G401 (cell line): ENCODE measurements around the gene CDH23. TPM values are rescaled to one million over a fixed set of nuclear protein-coding genes. Genes with fewer than 3 reads are reported as not detected.

Source experiments
- DNase-seq: peaks from one replicate; pipeline ENCODE4 v3.0.0-alpha.2; 2015; ENCODE audit warnings: low spot score
- in situ Hi-C: cut with HindIII; loops from 2 replicates; pipeline ENCODE4 v1.10.0; 2016; ENCODE audit warnings: low sequenced_read_pairs, mixed read lengths
- total RNA-seq: library from RNA; depleted of rRNA; stranded (reverse); fragments of >200 nt; shearing (Covaris generic); gene quantifications from 2 replicates; pipeline ENCODE4 v1.2.3, GENCODE V29; 2014

CDH23 gene
- total RNA-seq, 1 experiment from 2014 or later: 5.9 TPM

DNA sequence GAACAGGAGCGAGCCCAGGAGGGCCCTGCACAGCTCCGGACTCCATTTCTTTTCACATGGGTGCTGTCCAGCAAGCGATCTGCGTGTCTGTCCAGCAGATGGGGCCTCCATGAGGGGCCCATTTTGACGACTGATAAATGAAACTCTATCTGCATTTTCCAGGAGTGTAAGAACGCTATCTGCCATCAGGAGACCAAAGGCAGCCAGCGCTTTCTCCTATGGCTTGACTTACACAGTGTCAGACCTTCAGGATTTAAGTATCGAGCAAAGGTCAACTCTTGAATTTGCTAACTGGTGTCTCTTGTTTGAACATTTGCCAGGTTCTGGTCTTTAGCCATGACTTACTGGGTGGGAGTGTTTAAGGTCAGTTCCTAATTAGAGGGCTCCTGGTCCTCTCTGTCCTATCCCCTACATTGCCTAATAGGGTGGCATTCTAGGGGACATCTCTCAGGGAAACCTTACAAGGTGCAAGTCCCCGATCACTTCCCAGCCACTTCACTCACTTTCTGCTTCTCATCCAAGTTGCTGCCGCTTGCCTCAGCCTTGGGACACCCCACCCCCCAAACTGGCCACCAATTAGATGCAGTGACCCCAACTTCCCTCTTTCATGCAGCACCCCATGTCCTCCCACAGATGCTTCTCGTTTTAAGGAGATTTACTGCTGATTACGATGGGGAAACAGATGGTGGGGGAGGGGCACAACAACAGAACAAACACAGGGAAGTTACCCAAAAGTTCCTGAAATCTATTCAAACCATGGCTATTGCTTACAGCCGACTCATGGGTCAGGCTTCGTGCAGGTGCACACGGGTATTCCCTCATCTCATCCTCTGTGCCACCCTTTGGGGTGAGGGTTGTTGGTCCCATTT is 356.6 kb downstream of the CDH23 start:
- in situ Hi-C loops: no loop called here

GRCh38 chr10:71753960-71754505 is 357.3 kb downstream of the CDH23 start:
- in situ Hi-C loops: no loop called here
- DNase-seq: no peak

More for the DNA sequence above, 356.6 kb downstream of the CDH23 start:
- DNase-seq: no peak

- in situ Hi-C loops: no loop called here
- DNase-seq: no peak
These were observed 357.8 kb downstream of the CDH23 start for GRCh38 chr10:71754562-71754961.

DNA sequence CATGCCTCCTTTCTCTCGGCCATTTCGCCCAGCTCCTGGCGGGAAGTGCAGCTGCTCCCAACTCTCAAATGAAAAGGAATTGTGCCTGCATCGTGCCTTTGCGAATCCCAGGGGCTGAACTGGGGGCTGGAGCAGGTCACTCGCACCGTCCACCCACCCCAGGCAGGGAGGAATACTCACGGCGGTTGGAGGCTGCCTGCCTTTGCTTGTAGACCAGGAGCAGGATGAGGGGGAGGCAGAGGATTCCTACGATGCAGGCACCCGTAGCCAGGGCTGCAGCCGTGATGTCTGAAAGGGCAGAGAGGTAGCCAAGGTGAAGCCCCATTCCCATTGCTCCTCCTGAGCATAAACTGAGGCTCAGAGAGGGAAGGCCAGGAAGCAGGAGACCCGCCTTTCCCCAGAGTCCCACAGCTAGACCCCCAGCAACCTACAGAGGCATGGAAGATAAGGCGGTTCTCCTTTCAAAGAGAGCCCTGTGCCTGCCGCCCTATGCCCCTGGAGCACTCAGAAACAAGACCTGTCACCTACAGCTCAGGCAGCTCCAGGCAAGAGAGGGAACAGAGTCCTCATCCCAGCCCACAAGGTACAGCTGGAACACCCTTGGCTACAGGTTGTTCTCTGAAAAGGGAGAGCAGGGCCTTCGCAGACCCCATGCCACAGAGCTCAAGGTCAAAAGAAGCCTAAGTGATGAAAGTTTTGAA is 358.6 kb downstream of the CDH23 start:
- no peak for DNase-seq
- in situ Hi-C loops: no loop called here

DNA sequence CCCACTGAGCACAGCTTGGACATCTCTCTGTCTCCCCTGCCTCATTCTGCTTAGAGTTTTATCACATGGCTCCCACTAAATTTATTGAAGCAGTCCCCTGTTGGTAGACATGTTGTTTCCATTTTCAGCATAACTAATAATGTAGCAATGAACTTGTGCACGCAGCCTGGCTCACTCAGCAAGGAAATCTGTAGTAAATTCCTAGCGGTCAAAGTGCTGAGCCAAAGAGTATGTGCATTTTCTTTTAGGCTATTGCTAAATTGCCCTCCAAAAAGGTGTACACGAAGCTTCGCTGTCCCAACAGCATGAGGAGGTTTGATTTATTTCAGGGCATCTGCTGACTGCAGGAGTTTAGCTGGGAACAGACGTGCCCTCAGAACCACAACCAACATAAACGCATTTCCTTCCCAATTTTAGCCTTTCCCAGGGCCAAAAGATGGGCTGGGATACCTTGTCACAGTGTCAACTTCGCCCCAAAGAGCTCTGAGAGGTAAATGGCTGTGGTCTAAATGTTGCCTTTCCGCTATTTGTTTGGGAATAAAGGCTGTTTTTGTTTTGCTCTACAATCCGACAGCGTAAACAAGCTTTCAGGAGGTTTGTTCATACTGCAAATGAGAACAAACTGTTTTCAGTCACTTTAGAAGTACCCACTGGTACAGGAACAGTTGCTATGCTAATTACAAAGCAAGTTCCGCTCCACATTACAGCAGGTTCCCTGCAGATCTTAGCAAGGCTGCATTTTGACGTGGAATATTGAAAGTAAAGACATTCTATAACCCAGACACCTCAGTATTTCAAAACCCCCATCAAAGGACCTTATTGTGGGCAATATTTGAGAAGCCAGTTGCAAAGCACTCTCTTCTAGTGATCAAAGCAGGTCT is 359.8 kb downstream of the CDH23 start:
- DNase-seq: peak; percentile 37
- in situ Hi-C loops: no loop called here

DNA sequence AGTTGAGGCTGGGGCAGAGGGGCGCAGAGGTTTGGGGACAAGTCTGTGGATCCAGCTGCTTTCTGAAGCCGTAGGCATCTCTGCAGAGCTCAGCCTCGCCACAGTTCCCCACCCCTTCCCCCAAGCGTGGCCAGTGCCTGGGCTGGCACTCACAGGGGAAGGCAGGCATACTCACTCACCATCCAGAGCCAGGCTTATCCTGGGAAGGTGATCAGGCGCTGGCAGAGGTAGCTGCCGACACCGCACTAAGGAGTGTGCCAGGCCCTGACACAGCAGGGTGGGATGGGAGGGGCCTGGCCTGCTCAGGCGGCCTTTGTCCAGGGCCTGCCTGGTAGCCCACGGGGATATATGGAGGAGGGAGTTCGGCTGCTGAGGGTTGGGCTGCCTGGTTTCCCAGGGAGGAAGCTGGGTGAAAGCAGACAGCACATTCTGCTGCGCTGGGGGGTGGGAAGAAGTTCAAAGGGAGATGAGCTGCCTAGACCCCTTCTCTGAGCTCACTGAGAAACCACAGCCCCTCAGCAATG is 360.7 kb downstream of the CDH23 start:
- in situ Hi-C loops: no loop called here
- DNase-seq: peak; percentile 80

GRCh38 chr10:71761105-71761511 is 364.4 kb downstream of the CDH23 start:
- in situ Hi-C loops: no loop called here
- DNase-seq: no peak

DNA sequence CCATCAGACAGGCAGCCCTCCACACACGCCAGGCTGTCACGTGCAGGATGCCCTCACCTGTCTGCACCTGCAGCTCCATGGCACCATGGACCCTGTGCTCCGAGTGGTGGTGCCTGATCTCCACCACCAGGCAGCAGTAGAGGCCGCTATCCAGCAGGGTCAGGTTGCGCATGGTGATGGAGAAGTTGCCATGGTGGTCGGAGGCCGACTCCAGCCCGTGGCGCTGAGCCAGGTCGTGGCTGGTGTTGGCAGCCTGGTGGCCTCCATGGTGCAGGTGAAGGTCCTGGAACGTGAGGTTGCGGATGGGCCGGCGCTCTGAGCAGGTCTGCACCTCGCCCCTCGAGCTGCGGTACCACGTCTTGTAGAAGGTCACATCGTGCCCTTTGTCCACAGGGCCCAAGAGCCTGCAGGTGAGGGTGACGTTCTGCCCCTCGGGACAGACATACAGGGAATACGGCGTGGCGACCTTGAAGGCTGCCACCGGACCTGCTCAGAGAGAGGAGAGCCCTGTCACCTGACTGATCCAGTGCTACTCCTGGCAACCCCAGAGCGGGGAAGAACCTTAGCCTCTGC is 364.9 kb downstream of the CDH23 start:
- in situ Hi-C loops: no loop called here
- no peak for DNase-seq

DNA sequence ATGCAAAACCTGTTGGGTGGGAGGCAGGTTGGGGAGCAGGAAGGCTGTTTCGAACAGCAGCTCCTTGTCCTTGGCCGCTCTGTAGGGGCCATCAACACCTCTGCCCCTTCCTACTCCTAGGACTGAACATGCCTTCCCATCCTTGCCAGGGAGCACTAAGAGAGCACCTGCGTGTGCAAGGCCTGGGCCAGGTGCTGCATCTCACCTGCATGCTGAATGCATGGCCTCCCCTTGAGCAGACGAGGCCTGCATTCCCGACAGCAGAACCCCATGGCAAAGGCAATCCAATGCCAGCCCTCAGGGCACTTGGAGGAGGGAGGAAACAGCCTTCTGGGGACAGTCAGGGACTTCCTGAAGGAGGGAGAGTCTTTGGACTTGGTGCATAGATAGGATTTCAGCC is 365.6 kb downstream of the CDH23 start:
- in situ Hi-C loops: no loop called here
- DNase-seq: no peak

DNA sequence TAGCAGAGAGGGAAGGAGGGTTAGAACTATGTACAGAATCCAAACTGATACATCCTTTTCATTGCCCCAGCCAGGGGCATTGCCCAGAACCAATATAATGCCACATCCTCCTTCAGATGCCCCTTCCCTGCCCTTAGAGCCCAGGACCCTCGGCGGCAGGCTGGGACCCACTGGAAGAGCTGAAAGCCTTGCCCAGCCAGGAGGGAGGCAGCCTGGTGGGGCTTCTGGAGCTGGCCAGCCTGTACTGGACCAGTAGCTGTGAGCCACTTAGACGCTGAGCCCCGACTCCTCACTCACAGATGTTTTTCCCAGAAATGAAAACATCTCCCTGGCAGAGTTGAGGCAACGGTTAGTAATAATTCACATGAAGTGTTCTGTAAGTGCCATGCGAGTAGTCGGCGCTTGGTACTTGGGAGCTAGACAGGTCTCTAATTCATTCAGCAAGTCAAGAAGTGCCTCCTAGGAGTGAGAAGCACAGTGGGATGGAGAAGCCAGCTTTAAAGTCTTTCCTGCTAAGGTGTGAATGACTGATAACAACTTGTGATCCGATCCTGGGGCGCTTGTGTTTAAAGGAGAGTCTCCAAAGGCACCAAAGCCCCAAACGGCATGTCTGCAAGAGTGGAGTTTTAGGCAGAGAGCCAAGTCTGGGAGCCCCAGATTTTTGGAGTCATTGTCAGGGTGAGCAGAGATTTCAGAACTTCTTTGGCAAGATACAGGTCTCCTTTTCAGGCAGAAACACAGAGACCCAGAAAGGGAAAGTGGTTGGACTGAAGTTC is 366.8 kb downstream of the CDH23 start:
- in situ Hi-C loops: no loop called here
- DNase-seq: no peak

GRCh38 chr10:71765176-71765904 is 368.6 kb downstream of the CDH23 start:
- in situ Hi-C loops: no loop called here
- DNase-seq: no peak

DNA sequence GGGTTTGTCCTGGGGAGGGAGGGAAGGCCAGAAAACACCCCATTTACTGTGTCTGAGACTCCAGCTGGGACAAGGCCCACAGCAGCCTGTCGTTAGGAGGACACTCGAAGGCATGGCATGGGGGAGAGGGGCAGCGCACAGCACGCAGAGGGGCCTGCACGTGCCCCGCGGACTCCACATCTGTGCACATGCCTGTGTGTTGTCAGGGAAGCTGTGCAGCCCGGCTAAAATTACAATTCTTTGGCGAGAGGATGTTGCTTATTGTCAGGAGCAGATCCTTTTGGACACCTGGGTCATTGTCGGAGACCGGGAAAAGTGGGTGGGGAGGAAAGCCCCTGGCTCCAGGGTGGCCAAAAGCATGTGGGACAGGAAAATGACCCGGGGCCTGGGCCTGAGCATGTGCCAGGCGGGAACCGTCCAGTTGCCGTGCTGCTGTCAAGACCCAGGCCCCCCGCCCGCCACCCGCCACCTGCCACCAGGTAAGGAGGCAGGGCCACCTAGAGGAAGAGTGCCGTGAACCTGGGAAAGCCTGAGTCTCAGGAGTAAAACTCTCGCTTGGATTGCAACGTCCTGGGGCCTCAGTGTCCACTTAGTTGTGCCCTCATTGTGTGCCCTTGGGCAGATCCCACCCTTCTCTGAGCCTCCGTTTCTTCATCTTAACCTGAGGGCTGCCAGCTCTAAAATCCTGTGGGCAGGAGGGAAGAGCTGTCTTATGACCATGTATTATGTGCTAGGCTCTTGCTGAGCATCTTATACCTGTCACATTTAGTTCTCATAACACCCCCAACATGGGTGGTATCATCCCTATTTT is 369.4 kb downstream of the CDH23 start:
- DNase-seq: no peak
- in situ Hi-C loops: no loop called here

- no peak for DNase-seq
- in situ Hi-C loops: no loop called here
These were observed 370.1 kb downstream of the CDH23 start for GRCh38 chr10:71766717-71767419.

DNA sequence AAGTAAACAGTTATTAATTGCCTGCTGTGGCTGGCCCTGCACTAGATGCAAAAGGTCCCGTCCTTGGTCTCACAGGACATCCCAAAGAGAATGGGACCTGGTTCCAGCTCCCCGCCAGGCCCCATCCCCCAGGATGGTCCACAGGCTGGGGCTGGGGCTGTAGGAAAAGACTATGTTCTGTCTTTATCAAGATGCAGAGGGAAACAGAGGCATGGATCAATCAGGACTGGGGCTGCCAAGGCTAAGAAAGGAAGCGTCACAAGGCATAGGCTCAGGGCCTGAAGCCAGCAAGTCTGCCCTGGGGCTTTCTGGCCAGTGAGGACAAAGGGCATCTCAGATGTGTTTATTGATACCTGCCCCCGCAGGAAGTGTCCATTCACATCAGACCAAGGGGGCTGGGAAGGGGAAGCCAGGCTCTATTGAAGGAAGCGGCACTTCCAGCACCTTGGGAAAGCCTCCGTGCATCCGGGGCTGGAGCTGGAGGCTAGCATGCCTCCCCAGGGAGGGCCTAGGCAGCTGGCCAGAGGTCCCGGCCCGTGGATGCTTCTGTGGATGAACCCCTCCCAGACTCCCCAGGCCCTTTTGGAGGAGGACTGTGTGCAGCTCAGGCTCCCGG is 370.8 kb downstream of the CDH23 start:
- in situ Hi-C loops: no loop called here

GRCh38 chr10:71769279-71769823 is 372.6 kb downstream of the CDH23 start:
- in situ Hi-C loops: no loop called here
- DNase-seq: no peak

More for the DNA sequence above, 370.8 kb downstream of the CDH23 start:
- no peak for DNase-seq
